HG03442 (cell line): ENCODE data around the gene TMC4.
A peak's percentile ranks its signal among the peaks of the same experiment; 100 is the strongest.
"Not testable (repeated sequence)": the region's sequence is repeated elsewhere in the genome, so short reads cannot be mapped to it uniquely, and the experiment has no call there.

ENCODE experiments used
- ATAC-seq: cut with Tn5 transposase; IDR thresholded peaks from one replicate; pipeline ENCODE4 v1.9.1; 2021; ENCODE audit warnings: mild to moderate bottlenecking, moderate library complexity; ENCODE audit not compliant: unreplicated experiment

The TMC4 gene

GRCh38 chr19:54172471-54173358 lies at the start of gene TMC4:
Gene TMC4, minus strand, starts transcription at chr19:54173160. Its CDS starts 43 bp downstream, at chr19:54173117.
- ATAC-seq, result no peak

- ATAC-seq, result not testable (repeated sequence)
Measured at GRCh38 chr19:54221947-54222346, 49.0 kb upstream of the TMC4 start.

GRCh38 chr19:54219702-54220101 lies 46.7 kb upstream of the TMC4 start:
- not testable (repeated sequence) for ATAC-seq

- ATAC-seq, result no peak
Measured at GRCh38 chr19:54218960-54219661, 46.2 kb upstream of the TMC4 start.

- ATAC-seq, result no peak
Measured at GRCh38 chr19:54218259-54218658, 45.3 kb upstream of the TMC4 start.

GRCh38 chr19:54217517-54218247 lies 44.7 kb upstream of the TMC4 start:
- ATAC-seq, result not testable (repeated sequence)

- no peak for ATAC-seq
Measured at GRCh38 chr19:54216869-54217268, 43.9 kb upstream of the TMC4 start.

- ATAC-seq, result not testable (repeated sequence)
Measured at GRCh38 chr19:54214734-54215133, 41.8 kb upstream of the TMC4 start.

- not testable (repeated sequence) for ATAC-seq
Measured at GRCh38 chr19:54214217-54214616, 41.3 kb upstream of the TMC4 start.

GRCh38 chr19:54211235-54211634 lies 38.3 kb upstream of the TMC4 start:
- ATAC-seq, result no peak

GRCh38 chr19:54209811-54210494 lies 37.0 kb upstream of the TMC4 start:
- no peak for ATAC-seq

- no peak for ATAC-seq
Measured at GRCh38 chr19:54209058-54209810, 36.3 kb upstream of the TMC4 start.

GRCh38 chr19:54208784-54209057 lies 35.8 kb upstream of the TMC4 start:
- no peak for ATAC-seq

- peak; percentile 39 for ATAC-seq
Measured at GRCh38 chr19:54207983-54208783, 35.2 kb upstream of the TMC4 start.

- ATAC-seq, result no peak
Measured at GRCh38 chr19:54207676-54207982, 34.7 kb upstream of the TMC4 start.

- ATAC-seq, result not testable (repeated sequence)
Measured at GRCh38 chr19:54207193-54207592, 34.2 kb upstream of the TMC4 start.

GRCh38 chr19:54206831-54207177 lies 33.8 kb upstream of the TMC4 start:
- no peak for ATAC-seq

GRCh38 chr19:54206030-54206830 lies 33.3 kb upstream of the TMC4 start:
- ATAC-seq, result no peak
